HG02610 (cell line): ENCODE data around the gene SEPHS1.
"Not testable (repeated sequence)": the region's sequence is repeated elsewhere in the genome, so short reads cannot be mapped to it uniquely, and the experiment has no call there.

Source experiments
- ATAC-seq: cut with Tn5 transposase; IDR thresholded peaks from one replicate; pipeline ENCODE4 v1.9.1; 2021; ENCODE audit warnings: mild to moderate bottlenecking, moderate library complexity; ENCODE audit not compliant: unreplicated experiment

The SEPHS1 gene

GRCh38 chr10:13291821-13292773 is 56.0 kb downstream of the SEPHS1 start:
- ATAC-seq: no peak

- no peak for ATAC-seq
Measured at GRCh38 chr10:13291061-13291460, 57.0 kb downstream of the SEPHS1 start.

GRCh38 chr10:13284050-13284449 is 64.0 kb downstream of the SEPHS1 start:
- ATAC-seq: no peak

GRCh38 chr10:13282348-13282747 is 65.7 kb downstream of the SEPHS1 start:
- ATAC-seq: not testable (repeated sequence)

- ATAC-seq: no peak
Measured at GRCh38 chr10:13276749-13277365, 71.2 kb downstream of the SEPHS1 start.

- ATAC-seq: not testable (repeated sequence)
Measured at GRCh38 chr10:13276146-13276545, 71.9 kb downstream of the SEPHS1 start.

- ATAC-seq: no peak
Measured at GRCh38 chr10:13272164-13272571, 75.9 kb downstream of the SEPHS1 start.

- ATAC-seq: peak; percentile 64
Measured at GRCh38 chr10:13271552-13272163, 76.4 kb downstream of the SEPHS1 start.

- ATAC-seq: no peak
Measured at GRCh38 chr10:13270877-13271551, 77.1 kb downstream of the SEPHS1 start.

GRCh38 chr10:13268841-13269240 is 79.3 kb downstream of the SEPHS1 start:
- no peak for ATAC-seq

GRCh38 chr10:13268310-13268709 is 79.8 kb downstream of the SEPHS1 start:
- no peak for ATAC-seq
